GM21447 (cell line): ENCODE measurements around the gene MCTP2.
A peak's percentile ranks its signal among the peaks of the same experiment; 100 is the strongest.

Experiments
- ATAC-seq: cut with Tn5 transposase; IDR thresholded peaks from one replicate; pipeline ENCODE4 v1.9.1; 2021; ENCODE audit not compliant: unreplicated experiment

MCTP2 gene

DNA sequence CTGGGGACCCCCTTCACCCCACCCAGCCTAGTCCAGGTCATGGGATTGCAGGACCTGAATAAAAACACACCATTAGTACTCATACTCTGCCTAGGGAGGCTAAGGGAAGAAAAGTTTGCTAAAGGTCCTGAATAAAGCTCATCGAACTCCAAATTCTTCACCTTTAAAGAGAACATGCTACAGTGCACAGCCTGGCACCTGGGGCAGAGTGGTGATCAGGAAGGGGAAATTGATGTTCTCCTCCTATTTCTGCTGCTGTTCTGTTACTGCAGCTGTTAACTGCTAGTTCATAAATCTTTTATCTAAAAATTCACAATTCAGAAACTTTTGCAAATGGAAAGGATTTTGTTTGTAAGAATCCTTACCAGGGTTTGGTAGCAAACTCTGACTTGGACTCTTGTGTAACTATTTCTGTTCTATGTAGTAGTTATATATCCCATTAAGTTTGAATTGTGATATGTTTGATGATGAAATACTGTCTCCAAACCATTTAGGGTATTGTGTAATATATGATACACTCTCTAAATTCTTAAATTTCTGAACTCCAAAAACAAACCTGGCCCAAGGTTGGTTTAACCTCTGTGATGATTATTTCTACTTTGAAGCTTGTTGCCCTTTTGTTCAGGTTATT, 27.9 kb downstream of the MCTP2 start:
- ATAC-seq: no peak

DNA sequence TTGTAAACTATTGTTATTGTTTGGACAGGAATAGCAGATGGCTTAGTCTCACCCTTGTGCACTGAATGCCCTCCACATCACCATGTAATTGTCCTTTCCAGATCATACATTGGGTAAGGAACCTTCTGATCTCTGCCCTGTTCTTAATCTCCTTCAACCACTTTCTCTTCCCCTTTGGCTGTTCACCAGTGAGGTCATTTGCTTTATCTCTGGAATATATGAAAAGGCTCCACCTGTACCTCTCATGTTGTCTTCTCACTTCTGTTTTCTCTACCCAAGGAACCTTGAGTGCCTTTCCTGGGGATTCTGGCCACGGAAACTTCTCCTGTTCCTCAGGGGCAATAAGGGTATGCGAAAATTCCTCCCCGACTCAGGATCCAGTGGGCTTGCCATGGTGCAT, 28.5 kb downstream of the MCTP2 start:
- peak; percentile 42 for ATAC-seq

DNA sequence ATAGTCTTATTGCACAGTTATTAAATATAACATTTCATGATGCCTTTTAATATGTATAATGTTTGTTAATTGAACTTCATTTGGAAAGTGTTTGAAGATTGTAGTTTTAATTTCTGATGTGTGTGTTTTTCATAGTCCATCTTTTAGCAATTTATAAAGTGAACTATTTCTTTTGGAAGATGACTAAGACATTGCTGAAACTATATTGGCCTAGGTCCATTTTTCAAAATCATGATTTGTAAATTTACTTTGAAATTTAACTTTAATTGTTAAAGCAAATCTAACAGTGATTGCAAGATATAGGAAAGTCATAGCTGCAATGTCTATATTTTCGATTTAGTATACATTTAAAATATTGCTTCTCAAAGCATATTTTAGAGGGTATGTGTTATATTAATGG, 30.8 kb downstream of the MCTP2 start:
- ATAC-seq: no peak

DNA sequence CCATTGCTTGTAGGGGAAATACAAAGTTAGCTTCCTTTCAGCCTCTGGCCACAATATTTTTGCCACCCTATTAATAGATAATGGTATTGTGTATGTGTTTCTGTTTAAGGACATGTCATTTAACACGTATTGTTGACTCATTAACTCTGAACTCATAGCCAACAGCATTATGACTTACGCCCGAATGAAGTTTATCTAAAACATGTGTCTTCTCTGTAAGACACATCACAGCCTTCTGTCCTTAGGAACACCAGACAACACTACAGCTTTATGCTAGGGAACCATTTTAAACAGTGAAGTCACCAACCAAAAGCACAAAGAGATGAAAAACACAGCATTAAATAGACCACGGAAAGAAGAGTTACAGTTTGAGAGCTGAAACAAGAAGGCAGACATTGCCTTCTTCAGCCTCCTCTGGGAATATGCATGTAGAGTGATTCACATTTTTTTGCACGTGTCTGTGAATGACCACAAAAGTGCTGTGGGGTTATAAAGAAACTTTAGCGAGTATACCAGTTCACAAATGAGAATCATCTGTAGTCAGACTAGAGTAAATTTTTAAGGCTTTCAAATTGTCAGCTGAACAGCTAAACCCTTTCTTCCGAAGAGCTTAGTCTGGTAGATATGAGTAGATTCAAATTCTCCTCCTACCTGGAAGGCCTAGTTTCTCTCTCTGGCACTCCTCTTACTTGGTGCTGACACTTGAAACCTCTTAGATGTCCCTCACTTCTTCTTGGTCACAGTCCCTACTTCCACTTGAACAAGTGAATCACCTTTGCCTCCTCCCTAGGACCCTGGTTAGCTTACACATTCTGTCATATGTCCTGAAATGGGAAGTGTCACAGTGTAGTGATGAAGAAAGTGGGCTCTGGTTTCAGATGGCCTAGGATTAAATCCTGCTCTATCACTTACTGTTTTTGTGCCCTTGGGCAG, 32.2 kb downstream of the MCTP2 start:
- ATAC-seq: peak; percentile 64

DNA sequence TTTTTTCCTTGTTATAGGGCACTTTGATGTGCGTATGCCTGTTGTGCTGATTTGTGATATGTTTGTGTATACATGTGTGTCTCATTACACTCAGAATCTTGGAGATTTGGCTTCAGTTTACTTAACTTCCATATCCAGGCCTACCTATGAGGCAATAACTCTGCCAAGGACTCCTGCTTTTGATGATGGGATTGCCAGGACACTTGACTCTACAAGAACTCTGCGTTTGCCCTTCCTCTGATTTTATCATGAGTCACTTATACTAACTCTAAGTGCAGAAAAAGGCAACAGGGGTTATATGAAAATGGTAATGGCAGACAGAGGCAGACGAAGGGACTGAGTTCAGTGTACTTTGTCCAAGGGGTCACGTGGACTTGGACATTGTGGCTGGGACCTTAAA, 33.6 kb downstream of the MCTP2 start:
- ATAC-seq: no peak

DNA sequence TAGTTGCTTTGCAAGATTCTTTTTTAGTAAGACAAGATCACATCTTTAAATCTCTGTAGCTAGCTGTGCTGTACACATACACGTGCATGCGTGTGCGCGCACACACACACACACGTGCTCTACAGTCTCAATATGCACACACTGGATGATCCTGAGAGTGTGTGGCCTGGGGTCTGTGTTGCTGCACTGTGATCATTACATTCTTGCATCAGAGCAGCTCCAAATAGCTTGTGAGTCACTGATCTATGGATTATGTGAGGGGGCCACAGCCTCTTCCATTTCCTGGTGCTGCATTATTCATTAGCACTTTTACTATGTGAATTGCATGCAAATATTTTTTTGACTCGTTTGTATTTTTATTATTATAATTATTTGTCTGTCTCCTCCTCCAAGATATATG, 34.6 kb downstream of the MCTP2 start:
- no peak for ATAC-seq

DNA sequence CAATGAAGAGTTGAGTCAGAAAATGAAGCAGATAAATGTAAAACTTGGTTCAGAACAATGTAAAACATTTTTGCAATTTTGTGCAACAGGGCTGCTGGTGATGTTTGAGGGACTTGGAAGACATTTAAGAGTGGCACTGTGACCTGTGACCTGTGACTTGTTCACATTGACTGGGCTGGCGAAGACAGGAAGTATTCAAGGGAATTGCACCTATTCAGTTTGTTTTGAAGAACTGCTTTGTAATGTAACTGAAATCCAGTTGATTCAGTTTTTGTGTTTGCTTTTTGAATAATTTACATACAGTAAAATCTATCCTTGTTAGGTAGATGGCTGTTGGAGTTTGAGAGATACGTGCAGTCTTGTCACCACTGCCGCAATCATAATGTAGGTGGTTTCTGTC, 35.4 kb downstream of the MCTP2 start:
- no peak for ATAC-seq

DNA sequence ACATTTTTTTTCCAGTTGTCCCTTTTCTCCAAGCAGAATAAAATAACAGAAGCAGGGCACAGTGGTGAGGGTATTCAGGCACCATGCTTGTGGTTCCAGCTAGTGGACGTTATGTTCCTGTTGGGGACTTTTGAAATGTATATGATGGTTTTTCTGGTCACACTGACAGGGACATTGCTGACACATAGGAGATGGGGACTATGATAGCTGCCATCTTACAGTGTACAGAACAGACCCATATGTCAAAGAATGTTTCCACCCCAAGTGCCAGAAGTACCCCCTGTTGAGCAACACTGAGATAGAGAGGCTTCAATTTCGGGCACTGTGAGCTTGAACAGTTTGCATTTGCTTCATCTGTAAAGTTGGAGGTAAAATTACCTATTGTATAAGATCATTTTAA, 38.6 kb downstream of the MCTP2 start:
- no peak for ATAC-seq

DNA sequence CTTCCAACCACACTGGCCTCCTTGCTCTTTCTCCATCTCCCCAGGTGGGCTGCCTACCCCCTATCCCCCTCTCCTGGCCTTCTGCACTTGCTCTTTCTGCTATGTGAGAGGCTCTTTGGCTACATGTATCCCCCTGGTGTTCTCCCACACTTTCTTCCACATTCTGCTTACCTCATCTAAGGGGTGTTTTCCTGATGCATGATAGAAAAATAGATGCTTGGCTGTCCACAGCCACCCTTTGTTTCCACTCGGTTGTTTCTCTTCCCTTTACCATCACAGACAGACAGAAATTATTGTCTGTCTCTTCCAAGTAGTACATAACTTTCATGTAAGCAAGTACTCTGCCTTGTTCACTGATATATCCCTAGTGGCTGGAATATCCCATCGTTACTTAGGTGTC, 39.2 kb downstream of the MCTP2 start:
- no peak for ATAC-seq

DNA sequence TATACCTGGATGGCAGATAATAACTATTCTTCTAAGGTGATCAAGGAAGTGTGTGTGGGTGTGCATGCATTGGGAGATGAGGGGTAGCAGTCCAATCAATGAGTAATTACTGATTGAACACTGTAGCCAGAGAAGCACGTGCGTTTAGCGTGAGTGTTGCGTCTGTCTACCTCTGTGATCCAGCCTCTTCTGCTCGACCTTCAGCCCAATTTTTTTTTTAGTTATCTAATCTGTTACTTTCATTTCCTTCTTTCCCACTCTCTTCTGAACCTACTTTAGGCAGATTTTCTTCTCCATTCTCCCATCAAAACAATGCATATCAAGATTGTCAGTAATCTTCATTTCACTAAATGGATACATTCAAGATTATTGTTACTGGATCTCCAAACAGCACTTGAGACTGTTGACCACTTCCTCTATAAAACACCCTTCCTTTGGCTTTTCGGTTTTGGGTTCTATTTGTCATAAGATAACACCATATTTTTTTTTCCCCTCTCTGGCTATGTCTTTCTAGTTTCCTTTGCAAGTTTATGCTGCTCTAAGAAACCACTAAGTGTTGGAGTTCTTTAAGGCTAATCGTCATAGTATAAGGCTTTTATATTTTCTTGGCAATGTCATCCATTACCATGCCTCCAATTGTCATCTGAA, 41.0 kb downstream of the MCTP2 start:
- peak; percentile 78 for ATAC-seq

DNA sequence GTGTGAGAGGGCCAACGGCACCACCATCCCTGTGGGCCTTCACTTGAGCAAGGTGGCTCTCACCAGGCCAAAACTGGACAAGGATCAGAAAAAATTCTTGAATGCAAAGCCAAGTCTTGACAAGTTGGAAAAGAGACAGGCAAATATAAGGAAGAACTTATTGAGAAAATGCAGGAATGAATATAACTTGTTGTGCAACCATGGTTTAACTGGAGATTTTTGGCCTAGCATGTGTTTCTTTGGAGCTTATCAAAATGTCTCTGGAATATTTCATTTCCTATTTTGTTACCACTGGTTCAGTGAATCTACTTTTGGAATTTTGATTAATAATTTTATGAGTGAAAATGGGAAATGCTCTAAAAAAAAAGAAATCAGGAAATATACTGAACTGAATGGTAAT, 42.5 kb downstream of the MCTP2 start:
- ATAC-seq: no peak

DNA sequence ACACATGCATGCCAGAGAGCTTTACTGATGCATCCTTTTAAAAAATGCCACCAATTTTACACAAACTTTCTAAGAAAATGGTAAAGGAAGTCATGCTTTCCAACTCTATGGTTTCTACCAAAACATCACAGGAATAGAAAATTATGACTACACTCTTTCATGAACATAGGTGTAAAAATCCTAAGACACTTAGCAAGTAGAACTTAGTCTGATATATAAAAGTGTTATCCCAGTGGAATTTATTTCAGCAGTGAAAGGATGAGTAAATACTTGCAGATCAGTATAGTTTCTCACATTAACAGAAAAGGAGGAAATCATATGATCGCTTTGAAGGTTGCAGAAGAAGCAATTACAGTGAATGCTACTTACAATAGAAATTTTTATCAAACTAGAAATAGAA, 43.4 kb downstream of the MCTP2 start:
- ATAC-seq: no peak

DNA sequence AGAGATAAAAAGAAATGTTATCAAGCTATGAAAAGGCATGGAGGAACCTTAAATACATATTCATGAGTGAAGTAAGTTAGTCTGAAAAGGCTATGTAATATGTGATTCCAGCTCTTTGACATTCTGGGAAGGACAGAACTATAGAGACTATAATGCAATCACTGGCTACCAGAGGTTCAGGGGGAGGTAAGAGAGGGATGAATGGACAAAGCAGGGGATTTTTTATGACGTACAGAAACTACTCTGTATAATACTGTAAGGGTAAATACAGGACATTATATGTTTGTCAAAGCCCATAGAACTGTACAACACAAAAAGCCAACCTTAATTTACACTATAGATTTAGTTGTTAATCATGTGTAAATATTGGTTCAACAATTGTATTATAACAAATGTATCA, 46.1 kb downstream of the MCTP2 start:
- no peak for ATAC-seq

DNA sequence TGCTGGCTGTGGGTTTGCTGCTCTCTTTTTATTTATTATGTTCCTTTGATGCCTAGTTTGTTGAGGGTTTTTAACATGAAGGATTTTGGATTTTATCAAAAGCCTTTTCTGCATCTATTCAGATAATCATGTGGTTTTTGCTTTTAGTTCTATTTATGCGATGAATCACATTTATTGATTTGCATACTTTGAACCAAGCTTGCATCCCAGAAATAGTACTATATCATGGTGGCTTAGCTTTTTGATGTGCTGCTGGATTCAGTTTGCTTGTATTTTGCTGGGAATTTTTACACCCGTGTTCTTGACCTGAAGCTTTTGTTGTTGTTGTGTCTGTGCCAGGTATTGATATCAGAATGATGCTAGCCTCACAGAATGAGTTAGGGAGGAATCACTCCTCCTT, 48.4 kb downstream of the MCTP2 start:
- no peak for ATAC-seq

DNA sequence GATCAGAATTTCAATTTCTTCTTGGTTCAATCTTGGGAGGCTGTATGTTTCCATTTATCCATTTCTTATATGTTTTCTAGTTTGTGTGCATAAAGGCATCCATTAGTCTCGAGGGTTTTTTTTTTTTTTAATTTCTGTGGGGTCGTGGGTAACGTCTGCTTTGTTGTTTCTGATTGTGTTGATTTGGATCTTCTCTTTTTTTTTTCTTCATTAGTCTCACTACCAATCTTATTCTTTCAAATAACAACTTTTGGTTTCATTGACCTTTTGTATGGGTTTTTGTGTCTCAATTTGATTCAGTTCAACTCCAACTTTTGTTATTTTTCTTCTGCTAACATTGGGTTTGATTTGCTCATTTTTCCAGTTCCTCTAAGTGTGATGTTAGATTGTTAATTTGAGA, 48.9 kb downstream of the MCTP2 start:
- no peak for ATAC-seq

DNA sequence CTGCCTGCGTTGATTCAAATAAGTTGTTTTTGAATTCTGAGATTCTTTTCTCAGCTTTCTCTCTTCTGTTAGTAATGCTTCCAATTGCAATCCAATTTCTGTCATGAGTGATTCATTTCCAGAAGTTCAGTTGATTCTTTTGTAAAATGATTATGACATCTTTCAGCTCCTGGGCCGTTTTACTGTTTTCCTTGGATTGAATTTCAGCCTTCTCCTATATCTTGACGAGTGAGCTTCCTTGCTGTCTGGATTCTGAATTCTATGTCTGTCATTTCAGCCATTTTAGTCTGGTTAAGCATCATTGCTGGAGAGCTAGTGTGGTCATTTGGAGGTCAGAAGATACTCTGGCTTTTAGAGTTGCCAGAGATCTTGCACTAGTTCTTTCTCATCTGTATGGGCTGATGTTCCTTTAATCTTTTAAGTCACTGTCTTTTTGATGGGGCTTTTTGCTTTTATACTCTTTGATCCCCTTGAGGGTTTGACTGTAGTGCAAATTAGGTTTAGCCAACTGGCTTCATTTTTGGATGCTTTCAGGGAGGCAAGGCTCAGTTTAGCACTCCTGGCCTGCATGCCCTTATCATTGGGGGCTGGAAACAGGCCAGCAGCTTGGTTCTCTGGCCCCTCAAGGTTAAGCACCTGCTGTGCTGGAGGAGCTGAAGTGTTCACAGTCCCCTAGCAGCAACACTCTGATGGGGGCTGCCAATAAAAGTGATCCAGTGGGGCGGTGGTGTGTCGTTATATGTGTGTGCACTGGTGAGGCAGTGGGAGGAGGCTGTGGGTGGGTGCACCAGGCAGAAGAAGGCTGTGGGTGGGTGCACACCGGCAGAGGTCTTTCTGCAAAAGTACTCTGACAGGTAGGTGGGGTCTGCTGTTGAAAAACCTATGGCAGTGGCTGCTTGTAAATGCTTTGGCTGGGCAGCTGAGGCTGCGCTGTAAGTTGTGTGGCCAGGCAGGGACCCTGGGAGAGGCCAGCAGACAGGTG, 51.2 kb downstream of the MCTP2 start:
- no peak for ATAC-seq

DNA sequence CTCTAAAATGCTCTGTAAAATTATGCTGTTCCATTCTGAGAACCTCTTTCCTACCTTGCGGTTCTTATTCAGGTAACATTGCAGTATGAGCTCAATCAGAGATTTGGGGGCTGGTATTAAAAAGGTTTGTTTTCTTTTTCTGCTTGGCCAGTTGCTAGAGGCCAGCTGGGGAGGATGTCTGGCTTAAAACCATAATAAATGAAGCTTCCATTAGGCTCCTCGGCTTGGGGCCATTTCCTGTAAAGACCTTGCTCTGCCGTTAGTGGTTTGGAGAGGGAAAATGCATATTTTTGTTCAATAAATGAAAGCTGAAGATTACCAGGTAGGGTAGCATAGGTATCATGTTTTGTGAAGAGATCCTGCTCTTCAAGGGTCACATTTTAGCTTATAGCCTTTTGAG, 55.2 kb downstream of the MCTP2 start:
- ATAC-seq: no peak

DNA sequence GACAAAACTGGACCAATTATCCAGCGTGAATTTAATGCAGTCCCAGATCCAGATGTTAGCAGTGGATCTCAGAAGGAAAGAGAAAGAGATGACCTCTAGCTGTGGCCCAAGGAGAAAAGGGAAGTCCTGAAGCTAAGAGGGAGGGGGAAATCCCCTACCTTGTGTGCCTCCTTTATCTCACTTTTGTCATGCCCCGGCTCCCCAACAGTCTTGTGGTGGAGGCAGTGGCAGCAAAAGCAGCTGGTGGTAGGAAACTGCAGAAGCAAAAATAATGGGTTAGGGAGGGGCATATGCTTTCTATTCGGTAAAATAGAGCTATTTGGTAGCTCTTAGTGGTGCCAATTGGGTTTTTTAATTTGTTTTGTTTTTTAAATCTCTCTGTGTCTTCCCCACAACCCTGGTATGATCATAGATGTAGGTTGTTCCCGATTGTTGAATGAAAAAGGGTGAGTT, 56.5 kb downstream of the MCTP2 start:
- ATAC-seq: peak; percentile 98

DNA sequence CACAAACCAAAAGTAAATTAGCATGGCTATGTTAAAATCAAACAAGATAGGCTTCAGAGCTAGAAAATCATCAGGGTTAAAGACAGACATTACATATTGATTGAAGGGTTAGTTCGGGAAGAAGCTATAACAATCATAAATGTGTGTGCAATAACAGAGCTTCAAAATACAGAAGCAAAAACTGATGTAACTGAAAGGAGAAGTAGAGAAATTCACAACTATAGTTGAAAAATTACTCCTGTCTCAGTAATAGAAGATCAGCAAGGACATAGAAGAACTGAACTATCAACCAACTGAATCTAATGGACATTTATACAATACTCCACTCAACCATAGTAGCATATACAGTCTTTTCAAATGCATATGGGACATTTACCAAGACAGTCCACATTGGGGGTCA, 59.4 kb downstream of the MCTP2 start:
- ATAC-seq: no peak

DNA sequence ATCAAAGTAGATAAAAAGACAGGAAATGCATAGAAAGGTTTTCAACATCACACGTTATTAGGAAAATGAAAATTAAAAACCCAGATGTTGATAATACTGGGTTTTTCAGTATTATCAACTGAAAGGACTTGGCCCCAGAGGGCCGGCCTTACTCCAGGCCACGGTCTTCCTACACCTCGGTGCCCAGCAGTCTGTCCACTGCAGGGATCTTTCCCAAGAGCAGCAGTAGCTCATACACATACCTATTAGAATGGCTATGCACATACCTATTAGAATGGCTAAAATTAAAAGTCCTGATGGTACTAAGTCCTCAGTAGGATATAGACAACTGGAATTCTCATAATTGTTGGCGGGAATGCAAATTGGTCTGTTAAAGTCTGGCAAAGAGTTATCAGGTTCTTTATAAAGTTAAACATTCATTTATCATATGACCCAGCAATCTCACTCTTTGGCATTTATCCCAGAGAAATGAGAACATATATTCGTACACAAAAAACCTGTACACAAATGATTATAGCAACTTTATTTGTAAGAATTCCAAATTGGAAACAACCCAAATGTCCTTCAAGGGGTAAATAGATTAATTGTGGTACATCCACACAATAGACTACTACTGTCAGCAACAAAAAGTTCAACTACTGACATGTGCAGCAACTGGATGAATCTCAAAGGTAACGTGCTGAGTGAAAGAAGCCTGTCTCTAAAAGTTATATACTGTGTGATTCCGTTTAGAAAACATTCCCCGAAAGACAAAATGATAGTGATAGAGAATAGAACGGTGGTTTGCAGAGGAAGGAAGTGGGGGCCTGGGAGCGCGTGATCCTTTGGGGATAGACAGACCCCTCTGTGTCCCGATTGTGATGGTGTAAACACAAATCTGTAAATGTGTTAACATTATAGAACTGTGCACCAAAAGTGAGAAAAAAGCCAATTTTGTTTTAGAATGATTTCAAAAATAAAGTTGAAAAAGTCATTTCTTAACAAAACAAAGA, 62.3 kb downstream of the MCTP2 start:
- no peak for ATAC-seq
